NCI-H1417 treated with DMSO at 0.1 percent for 48 hours (cell line): ENCODE data around the gene PCDH8.

ENCODE experiments used
- DNase-seq: peaks from one replicate; lab custom pipeline; 2025; lab: John Stamatoyannopoulos, UW

The PCDH8 gene

DNA sequence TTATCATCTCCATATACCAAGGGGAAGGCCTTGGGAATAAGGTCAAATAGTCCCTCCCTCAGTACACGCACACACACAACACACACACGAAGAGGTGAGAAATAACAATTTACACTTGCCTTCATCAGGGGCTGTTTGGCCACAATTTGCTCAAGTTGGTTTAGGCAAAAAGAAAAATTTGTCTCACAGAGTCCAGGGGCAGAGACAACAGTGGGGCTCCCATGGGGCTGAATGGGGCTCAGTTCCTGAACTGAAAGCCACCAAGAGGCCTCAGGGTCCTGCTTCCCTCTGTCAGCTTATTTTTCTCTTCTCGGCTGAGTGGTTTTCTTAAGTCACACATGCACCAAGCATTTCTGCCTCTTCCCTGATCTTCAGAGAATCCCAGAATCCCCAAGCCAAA lies 35.5 kb downstream of the PCDH8 start:
- no peak for DNase-seq

DNA sequence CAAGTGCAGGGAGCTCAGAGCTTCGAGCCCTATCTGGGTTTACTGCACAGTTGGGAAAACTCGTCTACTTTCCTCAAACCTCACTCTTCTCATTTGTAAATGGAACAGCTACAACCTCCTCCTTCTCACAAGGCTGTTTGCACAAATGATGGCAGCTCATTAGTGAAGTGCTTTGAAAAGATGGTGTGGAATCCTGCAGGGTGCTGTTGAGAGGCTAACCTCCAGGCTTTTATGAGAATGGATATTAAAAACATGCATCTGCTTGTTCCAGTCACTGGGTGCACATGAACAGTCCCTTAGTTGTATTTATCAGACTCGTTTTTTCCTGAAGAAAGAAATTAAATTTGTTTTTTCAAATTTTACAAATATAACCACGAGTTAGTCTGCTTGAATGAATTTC lies 36.6 kb downstream of the PCDH8 start:
- DNase-seq = no peak

DNA sequence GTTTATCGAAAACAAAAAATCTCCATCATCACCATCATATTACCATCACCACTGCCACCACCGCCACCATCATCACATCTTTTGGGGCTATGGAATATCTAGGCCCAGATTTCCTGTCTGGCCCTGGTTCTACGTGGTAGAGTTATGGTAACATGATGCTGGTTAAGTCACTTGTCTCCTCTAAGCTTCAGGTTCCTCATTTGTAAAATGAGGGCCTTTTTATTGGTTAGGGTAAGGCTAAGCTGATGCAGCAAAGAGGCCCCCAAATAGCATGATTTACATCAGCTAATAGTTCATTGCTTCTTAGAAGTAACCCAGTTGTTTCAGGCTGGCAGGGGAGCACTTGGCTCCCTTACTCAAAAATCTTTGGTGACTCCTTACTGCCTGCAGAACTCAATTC lies 37.9 kb downstream of the PCDH8 start:
- DNase-seq = no peak

DNA sequence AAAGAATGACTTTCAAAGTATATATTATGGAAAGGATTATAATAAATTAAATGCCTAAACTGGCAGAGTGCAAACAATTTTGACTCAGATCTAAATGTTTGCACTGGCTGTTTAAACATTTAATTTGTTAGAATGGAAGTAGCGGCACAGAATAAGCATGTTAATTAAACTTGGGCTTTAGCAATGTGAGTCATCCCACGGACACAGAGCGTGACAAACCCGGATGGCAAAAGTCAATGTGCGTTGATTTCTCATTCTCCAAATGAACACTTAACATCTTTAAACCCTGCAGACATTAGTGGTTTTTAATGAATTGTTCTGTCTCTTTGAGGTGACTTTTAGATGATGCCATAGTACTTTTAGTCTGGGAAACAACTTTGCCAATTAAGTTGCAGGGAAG lies 38.4 kb downstream of the PCDH8 start:
- DNase-seq = no peak

DNA sequence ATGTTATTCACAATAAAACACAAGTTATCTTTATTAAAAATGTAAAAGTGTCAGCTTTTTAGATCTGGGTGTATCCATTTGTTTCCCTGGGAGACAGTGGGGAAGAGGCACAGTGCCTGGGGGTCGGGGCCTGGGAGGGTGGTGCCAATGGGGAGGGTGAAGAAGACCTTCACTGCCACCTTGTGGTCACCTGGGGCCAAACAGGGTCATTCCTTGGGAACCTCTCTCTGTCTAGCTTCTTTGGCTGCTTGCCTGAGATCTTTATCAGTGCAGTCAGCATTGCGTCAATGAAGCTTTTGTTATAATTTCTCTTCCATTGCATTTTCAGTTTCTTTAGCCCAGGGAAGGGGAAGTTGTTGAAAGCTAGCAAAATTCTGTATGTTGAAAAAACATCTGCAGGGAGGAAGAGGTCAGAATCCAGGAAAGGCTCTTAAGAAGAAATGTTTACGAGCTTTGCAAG lies 39.1 kb downstream of the PCDH8 start:
- DNase-seq = peak; percentile 44

DNA sequence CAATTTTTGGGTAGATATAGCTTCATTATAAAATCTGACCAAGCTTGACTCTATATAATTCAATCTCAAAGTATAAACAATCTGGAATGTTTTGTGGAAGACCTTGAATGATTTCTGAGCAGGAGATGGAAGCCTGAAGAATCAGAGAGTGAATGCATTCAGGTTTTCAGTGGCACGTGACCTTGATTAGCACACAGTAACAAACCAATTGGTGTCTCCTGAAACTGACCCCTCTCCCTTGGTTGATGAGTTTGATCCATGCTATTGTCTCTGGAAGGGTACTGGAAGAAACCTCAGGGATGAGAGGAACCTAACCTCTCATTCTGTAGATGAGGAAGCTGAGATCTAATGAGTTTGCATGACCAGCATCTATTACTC lies 39.6 kb downstream of the PCDH8 start:
- no peak for DNase-seq

DNA sequence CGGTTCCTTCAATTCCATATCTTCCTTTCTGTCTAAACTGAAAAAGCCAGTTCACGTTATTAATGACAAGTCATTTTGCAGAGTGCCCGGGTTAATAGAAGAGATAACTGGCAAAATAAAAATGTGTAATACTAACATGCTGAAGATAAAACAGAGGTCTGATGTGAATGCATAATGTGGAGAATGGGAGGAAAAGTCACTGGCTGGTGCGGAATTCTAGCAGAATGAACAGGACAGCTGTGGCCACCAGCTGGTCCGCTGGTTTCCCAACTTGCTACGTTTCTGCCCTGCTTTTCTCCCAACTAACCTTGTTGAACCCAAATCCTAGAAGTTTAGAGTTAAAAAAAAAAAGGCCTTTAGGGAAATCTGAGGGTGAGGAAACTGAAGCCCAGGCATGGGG lies 42.4 kb downstream of the PCDH8 start:
- DNase-seq = no peak

DNA sequence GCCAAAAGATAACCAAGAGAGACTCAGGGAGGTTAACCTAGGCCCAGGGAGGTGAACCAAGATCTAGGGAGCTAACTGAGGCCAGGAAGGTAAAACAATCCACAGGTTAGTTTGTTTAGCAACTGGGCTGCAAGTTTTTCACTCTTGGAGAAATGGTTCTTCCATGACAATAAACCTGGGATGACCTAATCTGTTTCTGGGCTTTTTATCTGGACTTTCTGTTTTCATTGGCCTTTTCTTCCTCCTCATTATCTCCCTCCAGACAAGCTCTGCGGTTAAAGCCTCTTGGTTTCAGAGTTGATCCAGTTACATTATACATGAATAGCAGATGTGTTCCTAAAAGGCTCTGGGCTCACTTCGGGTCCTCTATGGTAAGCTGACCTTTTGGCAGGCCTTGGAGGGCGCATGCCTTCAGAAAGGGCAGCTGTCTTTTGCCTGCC lies 44.2 kb downstream of the PCDH8 start:
- no peak for DNase-seq

DNA sequence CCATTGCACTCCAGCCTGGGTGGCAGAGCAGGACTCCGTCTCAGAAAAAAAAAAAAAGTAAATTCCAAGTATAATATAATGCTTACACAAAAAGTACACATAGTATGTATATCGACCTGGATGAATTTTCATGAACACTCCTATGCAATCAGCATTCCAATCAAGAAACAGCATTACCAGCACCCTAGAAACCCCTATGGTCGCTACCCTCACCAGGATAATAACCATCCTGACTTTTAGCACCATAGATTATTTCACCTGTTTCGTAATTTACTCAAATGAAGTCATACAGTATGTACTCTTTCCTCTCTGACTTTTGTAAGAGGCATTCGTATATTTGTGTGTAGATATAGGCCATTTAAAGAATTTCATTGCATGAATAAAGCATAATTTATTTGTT lies 47.6 kb downstream of the PCDH8 start:
- DNase-seq = no peak

DNA sequence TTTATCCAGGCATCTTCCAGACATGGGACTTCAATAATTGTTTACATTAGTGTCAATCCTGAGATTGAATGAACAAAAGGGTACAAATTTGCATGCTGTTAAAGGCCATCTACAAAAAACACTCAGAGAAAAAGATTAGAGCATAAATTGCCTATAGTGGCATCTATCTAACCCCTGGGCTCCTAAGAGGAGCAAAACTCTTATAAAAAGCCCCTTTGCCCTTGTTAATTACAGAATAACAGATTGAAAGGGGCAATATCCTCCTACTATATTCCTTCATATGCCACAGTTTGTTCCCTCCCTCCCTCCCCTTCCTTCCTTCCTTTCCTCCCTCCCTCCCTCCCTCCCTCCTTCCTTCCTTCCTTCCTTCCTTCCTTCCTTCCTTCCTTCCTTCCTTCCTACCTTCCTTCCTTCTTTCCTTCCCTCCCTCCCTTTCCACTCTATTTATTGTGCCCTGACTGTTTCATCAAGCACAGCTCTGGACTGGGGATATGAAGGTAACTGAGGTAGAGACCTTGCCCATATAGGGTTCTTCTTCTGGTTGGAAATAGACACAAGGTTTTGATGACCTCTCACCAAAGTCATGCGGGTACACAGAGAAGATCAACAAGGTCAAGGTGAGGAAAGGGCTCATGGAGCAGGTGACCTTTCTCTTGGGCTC lies 49.5 kb downstream of the PCDH8 start:
- no peak for DNase-seq

DNA sequence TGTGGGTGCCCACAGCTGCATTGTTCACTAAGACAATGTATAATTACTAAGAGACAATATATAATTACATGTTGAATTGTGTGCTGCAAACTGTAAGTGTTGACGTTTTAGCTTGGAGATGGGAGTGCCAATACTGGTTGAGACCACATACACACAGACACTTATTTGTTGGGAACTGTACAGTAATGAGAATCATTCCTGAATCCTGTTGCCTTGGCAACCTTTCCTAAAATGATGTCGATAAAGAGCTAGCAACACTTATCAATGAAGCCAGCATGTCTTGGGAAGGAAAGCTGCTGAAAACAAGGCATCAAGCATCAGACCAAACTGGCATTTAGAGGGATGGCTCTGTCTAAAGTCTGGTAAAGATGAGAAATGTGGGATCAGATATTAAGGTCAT lies 51.3 kb downstream of the PCDH8 start:
- DNase-seq = peak; percentile 25

DNA sequence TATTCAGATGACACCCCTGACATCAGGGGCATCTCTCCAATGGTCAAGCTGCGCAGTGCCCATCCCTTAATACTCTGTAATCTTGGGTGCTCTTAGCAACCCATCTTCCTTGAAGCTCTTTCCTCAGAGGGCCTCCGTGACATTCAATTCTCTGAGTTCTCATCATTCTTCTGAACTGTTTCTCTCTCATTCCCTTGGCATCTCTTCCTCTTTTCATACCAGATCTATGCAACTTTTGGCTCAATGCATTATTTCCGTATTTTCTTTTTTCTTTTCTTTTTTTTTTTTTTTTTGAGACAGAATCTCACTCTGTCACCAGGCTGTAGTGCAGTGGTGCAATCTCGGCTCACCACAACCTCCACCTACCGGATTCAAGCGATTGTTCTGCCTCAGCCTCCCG lies 53.9 kb downstream of the PCDH8 start:
- no peak for DNase-seq

DNA sequence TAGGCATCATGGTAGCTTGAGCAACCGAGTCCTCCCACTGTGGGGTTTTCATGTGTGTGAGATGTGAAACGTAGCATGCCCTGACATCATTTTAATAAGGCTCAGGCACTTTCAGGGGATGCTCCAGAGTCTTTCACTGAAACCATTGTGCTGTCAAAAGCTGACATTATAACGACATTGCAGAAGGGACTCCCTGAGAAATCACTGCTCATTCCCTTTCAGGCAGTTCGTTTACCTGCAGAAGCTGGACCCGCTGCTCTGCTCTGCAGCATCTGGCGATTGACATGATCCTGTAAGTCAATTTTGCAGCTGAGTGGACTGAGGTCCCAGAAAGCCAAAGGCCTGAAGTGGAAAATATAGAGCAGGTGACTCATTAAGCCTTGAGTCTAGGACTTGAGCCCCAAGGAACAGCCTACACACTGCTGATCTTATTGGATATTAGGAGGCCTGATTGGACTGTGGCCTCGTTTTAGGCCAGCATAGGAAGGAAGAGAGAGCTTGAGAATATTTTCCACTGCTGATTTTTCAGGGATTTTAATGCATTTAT lies 54.9 kb downstream of the PCDH8 start:
- no peak for DNase-seq
